ENCODE results near the gene GRIK3.
A peak's percentile ranks its signal among the peaks of the same experiment; 100 is the strongest.

- TF ChIP-seq CTCF (optimal IDR thresholded peaks at IDR 0.05 in 1 of 3, IDR thresholded peaks at IDR 0.05 in 1 of 3, conservative IDR thresholded peaks at IDR 0.05 in 1 of 3; ENCODE audit: extremely low read depth in 1 of 3, insufficient read depth in 2 of 3, low read length in 3 of 3), result no peak
- TF ChIP-seq EZH2 (IDR thresholded peaks at IDR 0.05; ENCODE audit: low read length), result peak; percentile 97
These were observed 787 bp downstream of the GRIK3 start for GRCh38 chr1:37033355-37034101.
